HG02884 (cell line): ENCODE measurements around the gene CLK2.

Source experiments
- ATAC-seq: cut with Tn5 transposase; IDR thresholded peaks from one replicate; pipeline ENCODE4 v1.9.1; 2021; ENCODE audit warnings: mild to moderate bottlenecking, moderate library complexity; ENCODE audit not compliant: unreplicated experiment

CLK2 gene

GRCh38 chr1:155273343-155274245 is at the start of gene CLK2:
Gene CLK2 (minus strand): TSS chr1:155273504. CDS start chr1:155270977, 2,527 bp downstream.
- peak; percentile 74 for ATAC-seq

GRCh38 chr1:155322571-155322952 is 49.3 kb upstream of the CLK2 start:
- ATAC-seq, result no peak

- ATAC-seq, result no peak
Measured at GRCh38 chr1:155321639-155322503, 48.6 kb upstream of the CLK2 start.

GRCh38 chr1:155320661-155321617 is 47.6 kb upstream of the CLK2 start, which contains the start of gene RUSC1:
Gene RUSC1 (plus strand): TSS chr1:155320894. CDS start chr1:155321774, 880 bp downstream.
- ATAC-seq, result no peak

GRCh38 chr1:155320252-155320651 is 46.9 kb upstream of the CLK2 start:
- no peak for ATAC-seq

- no peak for ATAC-seq
Measured at GRCh38 chr1:155319536-155319935, 46.2 kb upstream of the CLK2 start.

GRCh38 chr1:155318082-155318481 is 44.8 kb upstream of the CLK2 start:
- ATAC-seq, result no peak

- no peak for ATAC-seq
Measured at GRCh38 chr1:155316922-155317321, 43.6 kb upstream of the CLK2 start.

- ATAC-seq, result no peak
Measured at GRCh38 chr1:155313261-155313660, 40.0 kb upstream of the CLK2 start.

GRCh38 chr1:155309423-155310021 is 36.2 kb upstream of the CLK2 start:
- ATAC-seq, result no peak

- ATAC-seq, result peak; percentile 94
Measured at GRCh38 chr1:155308493-155309422, 35.5 kb upstream of the CLK2 start, which contains the start of gene FDPS. Gene FDPS (plus strand): TSS chr1:155308866. CDS start chr1:155309790, 924 bp downstream.

- ATAC-seq, result no peak
Measured at GRCh38 chr1:155307247-155307740, 34.0 kb upstream of the CLK2 start.

- no peak for ATAC-seq
Measured at GRCh38 chr1:155305881-155306391, 32.6 kb upstream of the CLK2 start.

- no peak for ATAC-seq
Measured at GRCh38 chr1:155304558-155305063, 31.3 kb upstream of the CLK2 start.

- ATAC-seq, result no peak
Measured at GRCh38 chr1:155301342-155301841, 28.1 kb upstream of the CLK2 start, which contains the start of gene PKLR. Gene PKLR (minus strand): TSS chr1:155301438. CDS start chr1:155301395, 43 bp downstream.

GRCh38 chr1:155300553-155301329 is 27.4 kb upstream of the CLK2 start:
- ATAC-seq, result no peak

GRCh38 chr1:155300024-155300423 is 26.7 kb upstream of the CLK2 start:
- ATAC-seq, result no peak
